IMR-90 (cell line): ENCODE results near the gene IL2RG.

Experiments used
- CEBPB ChIP-seq: IDR thresholded peaks from 2 replicates; pipeline ENCODE4 v1.6.1; 2012; ENCODE audit warnings: low read depth, low read length, improper control_type of control experiment
- CHD1 ChIP-seq: IDR thresholded peaks from 2 replicates; pipeline ENCODE4 v1.6.1; 2012; ENCODE audit warnings: low read depth, low read length, improper control_type of control experiment
- FOS ChIP-seq: fragments of 150-350 bp; IDR thresholded peaks from 2 replicates; pipeline ENCODE4 v1.6.1; 2016; ENCODE audit warnings: low read depth, low read length
- MAZ ChIP-seq: IDR thresholded peaks from 2 replicates; pipeline ENCODE4 v1.6.1; 2012; ENCODE audit warnings: low read depth, mild to moderate bottlenecking, low read length, improper control_type of control experiment, moderate library complexity, borderline replicate concordance
- POLR2A ChIP-seq: IDR thresholded peaks from 2 replicates; pipeline ENCODE4 v1.6.1; 2012; ENCODE audit warnings: mild to moderate bottlenecking, low read depth, low read length
- RCOR1 ChIP-seq: IDR thresholded peaks from 2 replicates; pipeline ENCODE4 v1.6.1; 2012; ENCODE audit warnings: mild to moderate bottlenecking, low read length, improper control_type of control experiment; ENCODE audit not compliant: insufficient replicate concordance
- RFX5 ChIP-seq: IDR thresholded peaks from 2 replicates; pipeline ENCODE4 v1.8.0; 2012; ENCODE audit warnings: low read depth, mild to moderate bottlenecking, low read length, moderate library complexity
- TF ChIP-seq, protein P1 (sequence below): conservative IDR thresholded peaks from 2 replicates; pipeline ENCODE4 v1.5.1; 2012; ENCODE audit warnings: mild to moderate bottlenecking, low read depth, low read length, improper control_type of control experiment
- TF ChIP-seq, protein P2 (sequence below): fragments of 150-350 bp; IDR thresholded peaks from 2 replicates; pipeline ENCODE4 v1.6.1; 2016; ENCODE audit warnings: low read depth, mild to moderate bottlenecking, low read length, moderate library complexity, borderline replicate concordance
- TF ChIP-seq, protein P3 (sequence below): fragments of 150-350 bp; IDR thresholded peaks from 2 replicates; pipeline ENCODE4 v1.6.1; 2017; ENCODE audit warnings: mild to moderate bottlenecking, antibody characterized with exemption, low read length, low read depth

DNA sequence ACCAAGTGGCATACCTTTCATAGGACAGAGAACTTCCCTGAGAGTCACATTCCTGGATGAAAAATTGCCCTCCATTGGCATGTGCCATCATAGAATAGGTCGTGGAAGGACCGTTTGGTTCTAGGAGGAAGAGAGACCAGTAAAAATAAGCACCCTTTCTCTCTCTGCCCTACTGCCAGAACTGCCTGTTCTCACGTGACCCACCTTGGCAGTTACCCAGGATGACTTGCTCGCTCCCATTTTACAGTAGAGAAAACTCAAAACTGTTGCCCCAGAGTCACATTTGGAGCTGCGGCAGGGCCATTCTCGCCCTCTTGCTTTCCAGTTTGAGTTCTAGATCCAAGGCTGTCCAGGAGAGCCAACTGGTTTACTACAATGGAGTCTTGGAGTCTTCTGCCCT, 32.1 kb upstream of the IL2RG start:
- TF ChIP-seq, protein P1, sequence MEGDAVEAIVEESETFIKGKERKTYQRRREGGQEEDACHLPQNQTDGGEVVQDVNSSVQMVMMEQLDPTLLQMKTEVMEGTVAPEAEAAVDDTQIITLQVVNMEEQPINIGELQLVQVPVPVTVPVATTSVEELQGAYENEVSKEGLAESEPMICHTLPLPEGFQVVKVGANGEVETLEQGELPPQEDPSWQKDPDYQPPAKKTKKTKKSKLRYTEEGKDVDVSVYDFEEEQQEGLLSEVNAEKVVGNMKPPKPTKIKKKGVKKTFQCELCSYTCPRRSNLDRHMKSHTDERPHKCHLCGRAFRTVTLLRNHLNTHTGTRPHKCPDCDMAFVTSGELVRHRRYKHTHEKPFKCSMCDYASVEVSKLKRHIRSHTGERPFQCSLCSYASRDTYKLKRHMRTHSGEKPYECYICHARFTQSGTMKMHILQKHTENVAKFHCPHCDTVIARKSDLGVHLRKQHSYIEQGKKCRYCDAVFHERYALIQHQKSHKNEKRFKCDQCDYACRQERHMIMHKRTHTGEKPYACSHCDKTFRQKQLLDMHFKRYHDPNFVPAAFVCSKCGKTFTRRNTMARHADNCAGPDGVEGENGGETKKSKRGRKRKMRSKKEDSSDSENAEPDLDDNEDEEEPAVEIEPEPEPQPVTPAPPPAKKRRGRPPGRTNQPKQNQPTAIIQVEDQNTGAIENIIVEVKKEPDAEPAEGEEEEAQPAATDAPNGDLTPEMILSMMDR, result no peak
- TF ChIP-seq, protein P2, sequence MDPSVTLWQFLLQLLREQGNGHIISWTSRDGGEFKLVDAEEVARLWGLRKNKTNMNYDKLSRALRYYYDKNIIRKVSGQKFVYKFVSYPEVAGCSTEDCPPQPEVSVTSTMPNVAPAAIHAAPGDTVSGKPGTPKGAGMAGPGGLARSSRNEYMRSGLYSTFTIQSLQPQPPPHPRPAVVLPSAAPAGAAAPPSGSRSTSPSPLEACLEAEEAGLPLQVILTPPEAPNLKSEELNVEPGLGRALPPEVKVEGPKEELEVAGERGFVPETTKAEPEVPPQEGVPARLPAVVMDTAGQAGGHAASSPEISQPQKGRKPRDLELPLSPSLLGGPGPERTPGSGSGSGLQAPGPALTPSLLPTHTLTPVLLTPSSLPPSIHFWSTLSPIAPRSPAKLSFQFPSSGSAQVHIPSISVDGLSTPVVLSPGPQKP, result no peak
- TF ChIP-seq FOS (no peak), CEBPB (no peak), POLR2A (no peak), MAZ (no peak), RFX5 (no peak), RCOR1 (no peak), CHD1 (no peak)
- TF ChIP-seq, protein P3, sequence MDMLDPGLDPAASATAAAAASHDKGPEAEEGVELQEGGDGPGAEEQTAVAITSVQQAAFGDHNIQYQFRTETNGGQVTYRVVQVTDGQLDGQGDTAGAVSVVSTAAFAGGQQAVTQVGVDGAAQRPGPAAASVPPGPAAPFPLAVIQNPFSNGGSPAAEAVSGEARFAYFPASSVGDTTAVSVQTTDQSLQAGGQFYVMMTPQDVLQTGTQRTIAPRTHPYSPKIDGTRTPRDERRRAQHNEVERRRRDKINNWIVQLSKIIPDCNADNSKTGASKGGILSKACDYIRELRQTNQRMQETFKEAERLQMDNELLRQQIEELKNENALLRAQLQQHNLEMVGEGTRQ, result peak; percentile 48; the same call in 1 of the 2 replicates
